Measurements from ENCODE around the gene SMC5.
"Not testable (repeated sequence)": the region's sequence is repeated elsewhere in the genome, so short reads cannot be mapped to it uniquely, and the experiment has no call there.

DNA sequence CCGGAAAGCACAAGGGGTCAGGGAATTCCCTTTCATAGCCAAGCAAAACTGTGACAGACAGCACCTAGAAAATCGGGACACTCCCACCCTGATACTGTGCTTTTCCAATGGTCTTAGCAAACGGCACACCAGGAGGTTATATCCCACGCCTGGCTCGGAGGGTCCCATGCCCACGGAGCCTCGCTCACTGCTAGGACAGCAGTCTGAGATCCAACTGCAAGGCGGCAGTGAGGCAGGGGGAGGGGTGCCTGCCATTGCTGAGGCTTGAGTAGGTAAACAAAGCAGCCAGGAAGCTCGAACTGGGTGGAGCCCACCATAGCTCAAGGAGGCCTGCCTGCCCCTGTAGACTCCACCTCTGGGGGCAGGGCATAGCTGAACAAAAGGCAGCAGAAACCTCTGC is 24.6 kb upstream of the SMC5 start:
- not testable (repeated sequence) for TF ChIP-seq EZH2 (IDR thresholded peaks at IDR 0.05; ENCODE audit: borderline replicate concordance, insufficient read depth, low read depth, low read length, poor library complexity, severe bottlenecking)
- TF ChIP-seq, protein P1, sequence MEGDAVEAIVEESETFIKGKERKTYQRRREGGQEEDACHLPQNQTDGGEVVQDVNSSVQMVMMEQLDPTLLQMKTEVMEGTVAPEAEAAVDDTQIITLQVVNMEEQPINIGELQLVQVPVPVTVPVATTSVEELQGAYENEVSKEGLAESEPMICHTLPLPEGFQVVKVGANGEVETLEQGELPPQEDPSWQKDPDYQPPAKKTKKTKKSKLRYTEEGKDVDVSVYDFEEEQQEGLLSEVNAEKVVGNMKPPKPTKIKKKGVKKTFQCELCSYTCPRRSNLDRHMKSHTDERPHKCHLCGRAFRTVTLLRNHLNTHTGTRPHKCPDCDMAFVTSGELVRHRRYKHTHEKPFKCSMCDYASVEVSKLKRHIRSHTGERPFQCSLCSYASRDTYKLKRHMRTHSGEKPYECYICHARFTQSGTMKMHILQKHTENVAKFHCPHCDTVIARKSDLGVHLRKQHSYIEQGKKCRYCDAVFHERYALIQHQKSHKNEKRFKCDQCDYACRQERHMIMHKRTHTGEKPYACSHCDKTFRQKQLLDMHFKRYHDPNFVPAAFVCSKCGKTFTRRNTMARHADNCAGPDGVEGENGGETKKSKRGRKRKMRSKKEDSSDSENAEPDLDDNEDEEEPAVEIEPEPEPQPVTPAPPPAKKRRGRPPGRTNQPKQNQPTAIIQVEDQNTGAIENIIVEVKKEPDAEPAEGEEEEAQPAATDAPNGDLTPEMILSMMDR (IDR thresholded peaks at IDR 0.05): not testable (repeated sequence)
